ENCODE results near the gene ZNF277.
"Not testable (repeated sequence)": the region's sequence is repeated elsewhere in the genome, so short reads cannot be mapped to it uniquely, and the experiment has no call there.

ZNF277 gene

DNA sequence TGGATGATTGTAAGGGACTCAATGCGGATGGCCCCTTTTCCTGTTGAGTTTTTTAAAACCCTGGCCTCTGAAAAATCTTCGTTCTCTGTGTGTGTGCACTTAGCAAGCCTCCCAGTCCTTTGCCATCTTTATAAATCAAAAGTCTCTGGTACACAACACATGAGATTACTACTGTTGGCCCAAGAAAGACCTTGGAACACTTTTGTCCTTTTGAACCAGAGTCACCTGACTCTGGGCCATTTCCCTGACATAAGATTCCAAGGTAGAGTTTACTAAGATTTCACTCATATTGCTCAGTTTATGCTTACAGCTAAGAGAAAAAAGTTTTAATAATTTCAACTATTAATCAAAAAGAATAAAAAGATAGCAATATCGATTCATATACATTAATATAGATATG lies 179.0 kb downstream of the ZNF277 start:
- H3K79me2 ChIP-seq (ENCODE audit: insufficient read depth, low read depth), result no peaks in the 10 kb centered on the region
- no peak overlapping the region for H3K4me2 ChIP-seq
- no peak overlapping the region for H3K27ac ChIP-seq
- H3K4me1 ChIP-seq (ENCODE audit: low read depth, poor library complexity, severe bottlenecking), result no peaks in the 10 kb centered on the region
- no peaks in the 10 kb centered on the region for H4K20me1 ChIP-seq (ENCODE audit: insufficient read depth)
- no peak overlapping the region for H2AFZ ChIP-seq (ENCODE audit: low read depth)
- no peaks in the 10 kb centered on the region for H3K27me3 ChIP-seq (ENCODE audit: insufficient read depth, low read depth)
- TF ChIP-seq, protein P1, sequence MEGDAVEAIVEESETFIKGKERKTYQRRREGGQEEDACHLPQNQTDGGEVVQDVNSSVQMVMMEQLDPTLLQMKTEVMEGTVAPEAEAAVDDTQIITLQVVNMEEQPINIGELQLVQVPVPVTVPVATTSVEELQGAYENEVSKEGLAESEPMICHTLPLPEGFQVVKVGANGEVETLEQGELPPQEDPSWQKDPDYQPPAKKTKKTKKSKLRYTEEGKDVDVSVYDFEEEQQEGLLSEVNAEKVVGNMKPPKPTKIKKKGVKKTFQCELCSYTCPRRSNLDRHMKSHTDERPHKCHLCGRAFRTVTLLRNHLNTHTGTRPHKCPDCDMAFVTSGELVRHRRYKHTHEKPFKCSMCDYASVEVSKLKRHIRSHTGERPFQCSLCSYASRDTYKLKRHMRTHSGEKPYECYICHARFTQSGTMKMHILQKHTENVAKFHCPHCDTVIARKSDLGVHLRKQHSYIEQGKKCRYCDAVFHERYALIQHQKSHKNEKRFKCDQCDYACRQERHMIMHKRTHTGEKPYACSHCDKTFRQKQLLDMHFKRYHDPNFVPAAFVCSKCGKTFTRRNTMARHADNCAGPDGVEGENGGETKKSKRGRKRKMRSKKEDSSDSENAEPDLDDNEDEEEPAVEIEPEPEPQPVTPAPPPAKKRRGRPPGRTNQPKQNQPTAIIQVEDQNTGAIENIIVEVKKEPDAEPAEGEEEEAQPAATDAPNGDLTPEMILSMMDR (conservative IDR thresholded peaks at IDR 0.05; ENCODE audit: low read depth, low read length), result no peak
- no peak overlapping the region for H3K4me3 ChIP-seq (IDR thresholded peaks at IDR 0.05; ENCODE audit: insufficient read depth, low read depth, low read length)
- no peak overlapping the region for H3K9ac ChIP-seq
- no peaks in the 10 kb centered on the region for H3K36me3 ChIP-seq (ENCODE audit: insufficient read depth)

DNA sequence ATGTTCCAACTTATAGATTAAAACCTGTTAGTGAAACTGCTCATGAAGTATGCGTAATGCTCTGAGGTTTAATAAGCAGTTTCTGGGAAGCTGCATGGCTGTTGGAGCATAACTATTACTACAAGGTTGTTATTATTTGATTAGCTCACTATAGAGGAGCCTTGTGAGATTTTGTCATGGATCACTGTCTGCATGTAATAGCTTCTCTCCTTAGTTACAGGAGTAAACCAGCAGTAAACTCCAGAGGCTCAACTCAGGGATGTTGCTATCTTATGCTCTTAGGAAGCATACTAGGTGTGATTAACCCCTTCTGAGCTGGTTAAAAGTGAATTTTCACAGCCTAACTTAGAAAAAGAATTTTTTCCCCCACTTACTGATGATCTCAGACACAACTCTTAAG lies 180.1 kb downstream of the ZNF277 start:
- Histone ChIP-seq H2AFZ (ENCODE audit: low read depth) (no peak overlapping the region), H3K36me3 (ENCODE audit: insufficient read depth) (no peaks in the 10 kb centered on the region), H3K9ac (no peak overlapping the region), H3K27ac (no peak overlapping the region), H3K79me2 (ENCODE audit: insufficient read depth, low read depth) (no peaks in the 10 kb centered on the region), H4K20me1 (ENCODE audit: insufficient read depth) (no peaks in the 10 kb centered on the region), H3K4me2 (no peak overlapping the region), H3K27me3 (ENCODE audit: insufficient read depth, low read depth) (no peaks in the 10 kb centered on the region), H3K4me1 (ENCODE audit: low read depth, poor library complexity, severe bottlenecking) (no peaks in the 10 kb centered on the region), H3K4me3 (IDR thresholded peaks at IDR 0.05; ENCODE audit: insufficient read depth, low read depth, low read length) (no peak overlapping the region)
- TF ChIP-seq, protein P1 (conservative IDR thresholded peaks at IDR 0.05; ENCODE audit: low read depth, low read length), result no peak

DNA sequence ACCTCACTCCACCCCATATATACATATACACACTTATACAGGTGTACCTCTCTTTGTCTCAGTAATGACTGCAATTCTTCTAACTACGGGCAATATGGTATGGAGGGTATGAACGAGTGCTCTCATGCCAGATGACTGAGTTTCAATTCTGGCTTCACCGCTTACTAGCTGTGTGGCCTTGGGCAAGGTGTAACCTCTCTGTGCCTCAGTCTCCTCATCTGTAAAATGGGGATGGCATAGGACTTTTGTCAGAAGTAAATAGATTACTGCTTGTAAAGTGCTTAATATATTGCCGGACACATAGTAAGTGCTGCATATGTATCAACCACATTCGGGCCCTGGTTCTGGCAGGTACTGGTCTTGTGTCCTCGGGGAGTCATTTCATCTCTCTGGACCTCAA lies 183.7 kb downstream of the ZNF277 start:
- H3K9ac ChIP-seq, result no peak overlapping the region
- H3K4me3 ChIP-seq (IDR thresholded peaks at IDR 0.05; ENCODE audit: insufficient read depth, low read depth, low read length), result no peak overlapping the region
- no peak overlapping the region for H3K27ac ChIP-seq
- TF ChIP-seq, protein P1 (conservative IDR thresholded peaks at IDR 0.05; ENCODE audit: low read depth, low read length), result no peak
- H3K36me3 ChIP-seq (ENCODE audit: insufficient read depth), result no peaks in the 10 kb centered on the region
- H3K27me3 ChIP-seq (ENCODE audit: insufficient read depth, low read depth), result no peaks in the 10 kb centered on the region
- H2AFZ ChIP-seq (ENCODE audit: low read depth), result no peak overlapping the region
- H3K4me2 ChIP-seq, result no peak overlapping the region; the same call in 1 of the 2 replicates
- H3K4me1 ChIP-seq (ENCODE audit: low read depth, poor library complexity, severe bottlenecking), result peaks cover 6% of the 10 kb centered on the region
- no peaks in the 10 kb centered on the region for H4K20me1 ChIP-seq (ENCODE audit: insufficient read depth)
- no peaks in the 10 kb centered on the region for H3K79me2 ChIP-seq (ENCODE audit: insufficient read depth, low read depth)

DNA sequence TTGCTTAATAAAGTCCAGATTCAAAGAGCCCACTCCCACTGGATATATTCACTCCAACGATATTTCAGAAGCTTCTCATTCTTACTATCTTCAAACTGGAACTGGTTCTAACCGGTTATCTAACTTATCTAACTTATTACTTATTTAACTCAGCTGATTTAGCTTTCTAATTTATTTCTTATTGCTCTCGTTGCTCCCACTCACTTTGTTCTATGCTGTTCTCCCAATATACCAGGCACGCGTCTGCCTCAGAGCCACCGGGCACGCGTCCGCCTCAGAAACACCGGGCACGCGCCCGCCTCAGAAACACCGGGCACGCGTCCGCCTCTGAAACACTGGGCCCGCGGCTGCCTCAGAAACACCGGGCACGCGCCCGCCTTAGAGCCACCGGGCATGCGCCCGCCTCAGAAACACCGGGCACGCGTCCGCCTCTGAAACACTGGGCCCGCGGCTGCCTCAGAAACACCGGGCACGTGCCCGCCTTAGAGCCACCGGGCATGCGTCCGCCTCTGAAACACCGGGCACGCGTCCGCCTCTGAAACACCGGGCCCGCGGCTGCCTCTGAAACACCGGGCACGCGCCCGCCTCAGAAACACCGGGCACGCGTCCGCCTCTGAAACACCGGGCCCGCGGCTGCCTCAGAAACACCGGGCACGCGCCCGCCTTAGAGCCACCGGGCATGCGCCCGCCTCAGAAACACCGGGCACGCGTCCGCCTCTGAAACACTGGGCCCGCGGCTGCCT lies 184.8 kb downstream of the ZNF277 start:
- not testable (repeated sequence) for H3K36me3 ChIP-seq (ENCODE audit: insufficient read depth); H3K79me2 ChIP-seq (ENCODE audit: insufficient read depth, low read depth); H3K4me1 ChIP-seq (ENCODE audit: low read depth, poor library complexity, severe bottlenecking); H3K27me3 ChIP-seq (ENCODE audit: insufficient read depth, low read depth); H3K4me3 ChIP-seq (IDR thresholded peaks at IDR 0.05; ENCODE audit: insufficient read depth, low read depth, low read length); H4K20me1 ChIP-seq (ENCODE audit: insufficient read depth)
- peak overlapping the region; percentile 86 for H3K27ac ChIP-seq
- peak overlapping the region; percentile 77 for H2AFZ ChIP-seq (ENCODE audit: low read depth)
- peak overlapping the region; percentile 27; the same call in 1 of the 2 replicates for H3K4me2 ChIP-seq
- H3K9ac ChIP-seq, result peak overlapping the region; percentile 75

DNA sequence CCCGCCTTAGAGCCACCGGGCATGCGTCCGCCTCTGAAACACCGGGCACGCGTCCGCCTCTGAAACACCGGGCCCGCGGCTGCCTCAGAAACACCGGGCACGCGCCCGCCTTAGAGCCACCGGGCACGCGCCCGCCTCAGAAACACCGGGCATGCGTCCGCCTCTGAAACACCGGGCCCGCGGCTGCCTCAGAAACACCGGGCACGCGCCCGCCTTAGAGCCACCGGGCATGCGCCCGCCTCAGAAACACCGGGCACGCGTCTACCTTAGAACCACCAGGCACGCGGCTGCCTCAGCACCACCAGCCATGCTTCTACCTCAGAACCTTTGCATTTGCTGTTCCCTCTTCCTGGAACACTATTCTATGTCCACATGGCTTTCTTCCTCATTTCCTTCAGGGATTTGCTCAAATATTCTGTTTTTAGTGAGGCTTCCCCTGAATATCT lies 185.4 kb downstream of the ZNF277 start:
- not testable (repeated sequence) for H3K4me3 ChIP-seq (IDR thresholded peaks at IDR 0.05; ENCODE audit: insufficient read depth, low read depth, low read length); H3K27me3 ChIP-seq (ENCODE audit: insufficient read depth, low read depth); H4K20me1 ChIP-seq (ENCODE audit: insufficient read depth); H3K4me1 ChIP-seq (ENCODE audit: low read depth, poor library complexity, severe bottlenecking); H3K36me3 ChIP-seq (ENCODE audit: insufficient read depth); H3K79me2 ChIP-seq (ENCODE audit: insufficient read depth, low read depth)
- Histone ChIP-seq H2AFZ (ENCODE audit: low read depth) (peak overlapping the region; percentile 71), H3K9ac (peak overlapping the region; percentile 75), H3K27ac (peak overlapping the region; percentile 86), H3K4me2 (peak overlapping the region; percentile 39)

All from KMS-11 (cell line).